ENCODE results near the gene GTF2F2.

The GTF2F2 gene

DNA sequence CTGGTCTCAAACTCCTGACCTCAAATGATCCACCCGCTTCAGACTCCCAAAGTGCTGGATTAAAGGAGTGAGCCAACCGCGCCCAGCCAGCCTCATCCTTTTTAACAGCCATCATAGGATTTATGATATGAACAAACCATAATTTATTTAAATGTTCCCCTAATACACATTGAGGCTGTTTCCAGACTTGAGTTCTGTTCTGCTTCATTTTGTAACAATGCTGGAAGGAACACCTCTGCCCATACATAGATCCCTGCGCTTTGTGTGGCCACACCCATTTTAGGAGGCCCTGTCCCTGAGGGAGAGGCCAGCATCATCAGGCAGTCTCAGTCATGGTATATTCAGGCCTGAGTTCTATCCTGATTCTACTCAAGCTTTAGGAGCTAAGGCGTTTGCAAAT, 184.8 kb downstream of the GTF2F2 start:
- no peak for DNase-seq

- no peak for DNase-seq
These were observed 186.7 kb downstream of the GTF2F2 start for GRCh38 chr13:45306966-45307365.

- DNase-seq = no peak
These were observed 190.2 kb downstream of the GTF2F2 start for GRCh38 chr13:45310341-45311131.

- DNase-seq = no peak
These were observed 194.5 kb downstream of the GTF2F2 start for GRCh38 chr13:45314822-45315221.

DNA sequence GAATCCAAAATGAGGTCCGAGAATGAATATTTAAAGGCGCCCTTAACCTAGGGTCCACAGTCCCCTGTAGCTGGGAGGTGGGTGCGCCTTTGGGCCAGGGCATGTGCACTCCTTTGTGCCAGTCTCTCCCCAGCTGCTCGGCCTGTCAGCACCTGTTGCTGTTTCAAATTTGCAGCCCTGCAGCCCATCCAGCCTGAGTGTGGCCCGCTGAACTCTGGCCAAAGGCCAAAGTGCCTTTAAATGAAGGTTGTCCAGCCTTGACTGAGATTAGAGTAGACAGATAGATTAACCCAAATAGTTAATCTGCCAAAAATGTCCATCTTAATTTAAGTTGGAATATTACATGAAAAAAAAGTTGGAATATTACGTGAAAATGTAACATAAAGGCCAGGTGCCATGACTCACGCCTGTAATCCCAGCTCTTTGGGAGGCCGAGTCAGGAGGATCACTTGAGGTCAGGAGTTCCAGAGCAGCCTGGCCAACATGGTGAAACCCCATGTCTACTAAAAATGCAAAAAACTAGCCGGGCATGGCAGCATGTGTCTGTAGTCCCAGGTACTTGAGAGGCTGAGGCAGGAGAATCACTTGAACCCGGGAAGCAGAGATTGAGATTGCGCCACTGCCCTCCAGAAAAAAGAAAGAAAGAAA, 195.3 kb downstream of the GTF2F2 start:
- DNase-seq = no peak

DNA sequence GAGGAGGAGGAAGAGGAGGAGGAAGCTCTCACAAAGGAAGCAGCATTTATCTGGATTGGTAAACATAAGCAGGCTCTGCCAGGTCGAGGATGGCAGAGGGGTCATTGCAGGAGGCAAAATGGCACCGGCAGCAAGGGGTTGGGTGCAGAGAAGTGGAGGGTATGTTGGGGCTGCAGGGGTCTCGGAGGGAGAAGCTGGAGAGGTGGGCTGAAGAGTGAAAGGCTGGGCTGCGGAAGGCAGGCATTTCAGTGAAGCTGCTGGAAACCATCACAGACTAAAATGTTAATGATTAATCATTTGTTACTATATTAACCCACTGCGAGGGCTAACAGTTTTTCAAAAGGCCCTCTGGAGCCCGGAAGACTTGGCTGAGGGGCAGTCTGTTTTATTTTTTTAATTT, 196.0 kb downstream of the GTF2F2 start:
- DNase-seq = no peak

DNA sequence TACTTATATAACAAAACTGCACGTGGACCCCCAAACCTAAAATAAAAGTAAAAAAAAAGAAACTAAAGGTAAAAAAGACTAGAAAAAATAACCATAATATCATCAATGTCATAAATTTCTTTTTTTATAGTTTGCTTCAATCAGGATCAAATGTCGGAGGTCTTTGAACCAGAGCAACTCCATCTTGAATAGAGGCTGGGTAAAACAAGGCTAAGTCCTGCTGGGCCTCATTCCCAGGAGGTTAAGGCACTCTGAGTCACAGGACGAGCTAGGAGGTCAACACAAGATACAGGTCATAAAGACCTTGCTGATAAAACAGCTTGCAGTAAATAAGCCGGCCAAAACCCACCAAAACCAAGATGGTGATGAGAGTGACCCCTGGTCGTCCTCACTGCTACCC, 196.7 kb downstream of the GTF2F2 start:
- DNase-seq = no peak

DNA sequence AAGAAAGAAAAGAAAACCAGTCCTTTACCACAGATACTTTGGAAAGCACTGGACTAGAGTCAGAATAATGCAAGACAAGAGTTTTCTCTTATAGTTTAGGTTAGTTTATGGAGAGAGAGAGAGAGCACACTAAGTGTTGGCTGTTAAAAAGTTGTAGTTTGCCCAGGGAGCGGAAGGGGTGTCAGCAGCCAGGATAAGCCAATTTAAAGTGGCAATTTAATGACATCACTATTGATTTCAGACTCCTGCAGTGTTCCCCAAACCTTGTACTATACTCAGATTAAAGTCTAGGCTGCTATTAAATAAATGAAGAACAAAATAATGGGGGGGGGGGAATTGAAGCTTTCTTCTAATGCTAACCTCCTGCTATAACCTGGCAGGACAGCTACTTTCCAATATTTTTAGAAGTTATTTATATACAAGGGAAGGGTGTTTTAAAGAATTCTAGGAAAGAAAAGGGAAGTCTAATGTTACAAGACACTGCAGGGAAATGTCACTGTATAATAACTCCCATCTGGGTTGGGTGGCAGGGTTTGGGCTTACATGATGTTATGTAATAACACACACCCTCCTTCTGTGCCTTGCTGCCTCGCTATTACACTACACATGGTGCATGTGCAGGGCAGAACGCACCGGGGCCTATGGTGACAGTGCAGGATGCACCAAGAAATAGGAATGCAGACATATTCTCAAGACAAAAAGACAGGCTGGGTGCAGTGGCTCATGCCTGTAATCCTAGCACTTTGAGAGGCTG, 200.7 kb downstream of the GTF2F2 start:
- DNase-seq = no peak

DNA sequence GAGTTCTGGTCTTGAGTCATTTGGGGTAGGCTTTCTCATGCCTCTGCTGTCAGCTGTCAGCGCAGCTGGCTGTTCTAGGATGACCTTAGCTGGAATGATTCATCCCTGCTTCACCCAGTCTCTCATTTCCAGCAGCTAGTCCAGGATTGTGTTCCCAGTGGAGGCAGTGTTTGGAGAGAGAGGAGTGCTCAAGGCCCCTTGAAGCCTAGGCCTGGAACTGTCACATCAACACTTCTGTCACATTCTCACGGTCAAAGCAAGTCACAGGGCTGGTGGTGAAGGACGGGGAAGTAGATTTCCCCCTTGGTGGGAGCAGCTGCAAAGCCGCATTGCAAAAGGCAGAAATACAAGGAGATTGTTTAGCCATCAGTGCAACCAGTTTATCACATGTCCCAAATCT, 205.5 kb downstream of the GTF2F2 start:
- no peak for DNase-seq

GRCh38 chr13:45327253-45327955, 207.1 kb downstream of the GTF2F2 start:
- DNase-seq = no peak

DNA sequence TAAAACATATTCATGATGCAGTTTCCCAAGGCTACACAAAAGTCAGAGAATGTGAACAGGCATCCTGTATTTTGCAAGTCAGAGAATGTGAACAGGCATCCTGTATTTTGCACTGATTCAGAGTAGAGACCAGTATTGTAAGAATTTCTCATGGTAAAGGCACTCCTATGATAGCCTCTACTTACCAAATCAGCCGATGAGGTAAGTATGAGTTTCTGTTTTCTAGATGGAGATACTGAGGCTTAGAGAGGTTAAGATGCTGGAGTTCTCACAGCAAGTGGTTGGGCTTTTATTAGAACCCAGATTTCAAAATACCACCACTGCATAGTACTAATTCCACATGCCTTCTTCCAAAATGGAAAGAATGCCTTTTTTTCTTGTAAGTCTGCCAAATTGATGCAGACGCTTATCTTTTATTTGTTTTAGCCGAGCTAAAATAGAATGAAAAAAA, 208.4 kb downstream of the GTF2F2 start:
- DNase-seq = no peak

DNA sequence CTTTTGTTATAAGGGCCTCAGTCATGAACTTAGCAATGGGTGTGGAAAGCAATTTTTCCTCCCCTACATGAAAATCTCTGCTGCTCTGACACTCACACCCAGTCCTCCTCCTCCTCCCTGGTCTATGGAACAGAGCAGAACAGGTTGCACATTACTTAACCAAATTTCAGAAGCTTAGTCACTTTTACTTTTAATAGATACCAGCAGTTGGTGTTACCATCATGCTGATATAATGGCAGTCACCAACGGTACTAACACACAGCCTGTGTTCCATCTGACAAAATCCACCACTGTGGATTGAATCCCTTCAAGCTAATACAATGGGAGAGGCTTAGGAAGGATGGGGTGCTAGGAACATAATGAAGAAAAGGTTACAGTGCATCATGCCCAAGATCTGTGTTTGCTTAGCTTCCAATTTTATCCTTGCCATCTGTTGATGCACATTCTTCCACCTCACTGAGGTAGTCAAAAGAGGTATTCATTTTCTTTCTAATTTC, 210.9 kb downstream of the GTF2F2 start:
- no peak for DNase-seq

- DNase-seq = no peak
These were observed 211.4 kb downstream of the GTF2F2 start for GRCh38 chr13:45331692-45332035.

DNA sequence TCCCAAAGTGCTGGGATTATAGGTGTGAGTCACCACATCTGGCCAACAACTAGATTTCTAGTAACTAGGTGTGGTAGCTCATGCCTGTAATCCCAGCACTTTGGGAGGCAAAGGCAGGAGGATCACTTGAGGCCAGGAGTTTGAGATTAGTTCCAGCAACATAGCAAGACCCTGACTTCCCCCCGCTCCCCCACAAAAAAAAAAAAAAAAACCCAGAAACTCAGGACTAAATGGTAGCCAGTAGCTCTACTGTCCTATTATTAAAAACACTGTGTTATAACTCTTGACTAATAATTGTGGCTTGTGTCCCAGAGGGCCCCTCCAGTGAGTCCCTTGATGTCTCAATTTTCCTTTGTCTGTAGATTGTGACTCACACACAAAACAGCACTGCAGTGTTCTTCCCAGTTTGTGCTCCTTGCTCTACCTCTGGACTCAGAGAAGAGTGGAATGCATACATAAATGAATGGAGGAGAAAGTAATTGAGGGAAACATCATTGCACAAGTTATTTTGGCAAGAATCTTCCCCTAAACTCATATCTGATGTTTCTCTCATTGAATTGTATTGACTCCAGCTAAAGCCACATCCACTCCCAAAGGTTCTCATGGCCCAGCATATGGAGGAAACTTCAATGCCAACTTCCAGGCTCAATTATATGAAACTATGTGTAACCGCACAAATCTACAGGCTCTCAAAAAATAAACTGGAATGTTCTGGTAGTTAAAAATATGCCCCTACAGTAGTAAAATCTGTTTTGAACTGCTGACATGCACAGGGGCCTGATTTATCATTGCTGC, 211.9 kb downstream of the GTF2F2 start:
- DNase-seq = no peak

GRCh38 chr13:45332831-45333219, 212.5 kb downstream of the GTF2F2 start:
- DNase-seq = no peak

- DNase-seq = no peak
These were observed 213.1 kb downstream of the GTF2F2 start for GRCh38 chr13:45333251-45333976.

Data from activated CD4-positive, CD25-positive, alpha-beta regulatory T cell treated with anti-CD3 and anti-CD28 coated beads, Interleukin-2, amount 50 U/mL, for 72 hours (primary cell).